ENCODE measurements around the gene FMNL2.

GRCh38 chr2:152686321-152686720 is 351.3 kb downstream of the FMNL2 start:
- TF ChIP-seq EZH2 (optimal IDR thresholded peaks at IDR 0.05; ENCODE audit: low read depth, low read length), result no peak
- TF ChIP-seq CTCF (IDR thresholded peaks at IDR 0.05; ENCODE audit: low read length), result no peak

All from MM.1S (cell line).